Fibroblast of villous mesenchyme (primary cell): ENCODE measurements around the gene TBX5. TPM values are rescaled to one million over a fixed set of nuclear protein-coding genes. Genes with fewer than 3 reads are reported as not detected.

Source experiments
- DNase-seq: peaks from one replicate; pipeline ENCODE4 v3.0.0-alpha.2; 2010; ENCODE audit warnings: low read depth
- H3K4me3 ChIP-seq: 2 replicates; pipeline ENCODE4 v1.5.1; 2011; ENCODE audit warnings: low read depth, mild to moderate bottlenecking, low read length
- CTCF ChIP-seq: IDR thresholded peaks from 2 replicates; pipeline ENCODE4 v1.5.1; 2012; ENCODE audit warnings: low read depth, mild to moderate bottlenecking, low read length; ENCODE audit not compliant: insufficient read depth
- total RNA-seq: library from RNA; depleted of rRNA; stranded (reverse); fragments of >200 nt; gene quantifications from 2 replicates; pipeline ENCODE4 v1.2.3, GENCODE V29; 2012

Gene TBX5
- total RNA-seq, 1 donor = 0.43 TPM

DNA sequence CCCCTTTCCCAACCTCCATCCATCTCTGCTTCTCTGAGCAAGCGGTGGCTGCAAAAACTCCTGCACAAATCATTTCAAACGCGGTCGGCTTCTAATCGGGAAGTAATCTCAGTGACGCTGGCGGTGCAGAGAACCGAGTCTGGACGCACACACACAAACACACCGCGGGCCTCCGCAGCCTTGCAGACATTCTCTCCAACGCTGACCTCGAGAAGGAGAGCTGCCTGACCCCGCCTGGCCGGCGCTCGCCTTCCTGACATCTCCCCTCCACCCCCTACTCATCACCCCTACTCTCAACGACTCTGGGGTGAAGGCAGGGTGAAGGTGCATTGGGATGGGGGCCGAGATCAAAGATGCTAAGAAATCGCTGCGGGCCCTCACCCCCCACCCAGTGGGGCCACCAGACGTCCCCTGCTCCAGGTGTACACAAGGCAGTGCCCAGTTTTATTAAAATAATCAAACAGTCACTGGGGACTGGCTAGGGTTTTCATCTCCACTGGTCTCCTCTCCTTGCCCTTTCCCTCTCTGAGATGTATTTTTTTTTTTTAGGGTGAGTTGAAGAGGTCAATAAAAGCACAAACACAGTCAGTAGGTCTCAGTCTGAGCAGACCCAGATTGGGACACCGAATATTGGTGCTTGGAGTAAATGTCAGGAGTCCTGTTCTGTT, 506 bp upstream of the TBX5 start:
- peak overlapping the region; percentile 70 for H3K4me3 ChIP-seq
- peak; percentile 81 for DNase-seq
- no peak for TF ChIP-seq CTCF

DNA sequence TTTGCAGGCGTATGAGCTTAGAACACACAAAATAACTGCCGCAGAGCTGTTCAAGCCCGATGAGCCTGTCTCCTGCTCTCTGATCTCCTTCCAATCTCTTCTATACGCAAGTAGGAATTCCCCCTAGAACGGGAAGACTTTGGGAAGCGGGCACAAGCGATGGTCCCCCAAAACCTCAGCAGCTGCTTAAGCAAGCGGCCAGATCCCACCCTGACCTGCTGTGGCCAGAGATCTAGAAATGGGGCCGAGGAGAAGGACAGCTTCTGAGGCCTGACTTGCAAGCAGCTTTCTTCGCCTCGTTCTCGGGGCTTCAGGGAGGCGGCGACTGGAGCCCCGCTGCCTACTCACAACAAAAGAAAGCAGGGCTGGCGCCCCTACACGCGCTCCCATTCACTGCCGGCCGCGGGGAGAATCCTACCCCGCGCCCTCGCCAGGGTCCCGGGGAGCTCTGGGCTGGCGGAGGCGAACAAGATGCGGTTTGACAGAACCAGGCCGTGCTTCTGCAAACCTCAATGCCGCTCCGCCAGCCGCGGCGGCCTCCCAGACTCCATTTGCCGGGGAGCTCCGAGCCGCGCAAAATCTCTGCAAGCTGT, 922 bp downstream of the TBX5 start:
- DNase-seq = peak; percentile 47

GRCh38 chr12:114404083-114404925, 1.6 kb downstream of the TBX5 start:
- no peak for TF ChIP-seq CTCF
- peak overlapping the region; percentile 70 for H3K4me3 ChIP-seq
- peak; percentile 91 for DNase-seq

More for the DNA sequence above, 922 bp downstream of the TBX5 start:
- TF ChIP-seq CTCF = no peak
- peak overlapping the region; percentile 70 for H3K4me3 ChIP-seq

GRCh38 chr12:114403690-114404066, 2.3 kb downstream of the TBX5 start:
- TF ChIP-seq CTCF = no peak
- H3K4me3 ChIP-seq = peak overlapping the region; percentile 70
- DNase-seq = peak; percentile 61

- peak overlapping the region; percentile 70 for H3K4me3 ChIP-seq
- peak; percentile 35 for TF ChIP-seq CTCF
- DNase-seq = peak; percentile 80
Observed at GRCh38 chr12:114403011-114403689, 2.8 kb downstream of the TBX5 start.

DNA sequence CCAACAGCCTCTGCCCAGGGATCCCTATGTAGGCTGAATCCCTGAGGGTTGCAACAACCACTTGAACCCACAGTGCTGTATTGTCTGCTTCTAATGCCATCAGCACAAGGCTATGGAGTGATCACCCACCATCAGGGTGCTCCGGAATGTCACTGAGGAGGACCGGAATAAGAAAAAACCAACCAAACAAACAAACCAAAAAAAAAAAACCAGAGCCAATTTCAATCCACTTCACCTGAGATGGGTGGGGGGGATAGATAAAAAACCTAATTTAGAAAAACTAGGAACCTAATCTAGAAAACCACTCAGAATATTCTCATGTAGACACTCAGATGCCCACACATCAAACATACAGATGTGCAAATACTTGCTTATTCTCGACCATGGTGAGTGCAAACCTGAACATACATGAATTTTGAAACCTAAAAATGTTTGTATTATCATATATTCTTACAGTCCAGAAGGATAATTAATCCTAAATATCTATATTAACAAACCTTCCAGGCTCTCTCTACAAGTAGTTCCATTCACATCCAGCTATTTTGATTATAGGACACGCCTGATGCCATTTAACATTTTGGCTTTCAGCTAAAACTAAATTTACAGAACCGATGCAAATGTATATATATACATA, 3.7 kb downstream of the TBX5 start:
- no peak for TF ChIP-seq CTCF
- H3K4me3 ChIP-seq = no peak overlapping the region
- DNase-seq = no peak
